Measurements from ENCODE around the gene EMCN.

- TF ChIP-seq ZNF274 (IDR thresholded peaks at IDR 0.05; ENCODE audit: low read depth, low read length): no peak
- TF ChIP-seq SUZ12 (IDR thresholded peaks at IDR 0.05; ENCODE audit: extremely low read depth, insufficient read depth, insufficient read length): no peak
- TF ChIP-seq YY1 (IDR thresholded peaks at IDR 0.05; ENCODE audit: insufficient read depth, insufficient read length): no peak
These were observed 156.5 kb downstream of the EMCN start for GRCh38 chr4:100361336-100361735.

Measured in NT2/D1 (cell line).